Putamen (tissue), 1 donor: ENCODE results near the gene IQCK.
"Not testable (repeated sequence)": the region's sequence is repeated elsewhere in the genome, so short reads cannot be mapped to it uniquely, and the experiment has no call there.

Source experiments
- DNase-seq: peaks from one replicate; pipeline ENCODE4 v3.0.0-alpha.2; 2016; ENCODE audit warnings: low spot score

IQCK gene

DNA sequence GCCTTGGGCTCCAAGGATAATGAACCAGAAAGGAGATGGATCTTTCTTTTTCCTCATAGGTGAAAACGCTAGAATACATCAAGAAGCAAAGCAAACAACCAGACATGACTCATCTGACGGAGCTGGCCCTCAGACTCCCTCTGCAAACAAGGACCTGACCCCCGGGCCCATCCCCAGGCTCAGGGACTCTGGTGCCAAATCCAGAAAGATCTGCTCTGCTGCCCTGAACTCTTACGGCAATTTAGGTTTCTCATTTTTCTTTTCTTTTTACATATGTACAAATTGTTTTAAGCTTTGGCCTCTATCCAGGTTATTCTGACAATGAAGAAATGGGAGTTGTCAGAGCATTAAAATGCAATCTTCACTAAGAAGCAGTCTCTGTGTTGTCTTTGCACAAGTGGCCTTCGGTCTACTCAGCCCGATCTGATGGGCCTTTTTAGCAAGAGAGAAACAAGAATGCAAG lies 17.7 kb upstream of the IQCK start:
- DNase-seq: no peak

DNA sequence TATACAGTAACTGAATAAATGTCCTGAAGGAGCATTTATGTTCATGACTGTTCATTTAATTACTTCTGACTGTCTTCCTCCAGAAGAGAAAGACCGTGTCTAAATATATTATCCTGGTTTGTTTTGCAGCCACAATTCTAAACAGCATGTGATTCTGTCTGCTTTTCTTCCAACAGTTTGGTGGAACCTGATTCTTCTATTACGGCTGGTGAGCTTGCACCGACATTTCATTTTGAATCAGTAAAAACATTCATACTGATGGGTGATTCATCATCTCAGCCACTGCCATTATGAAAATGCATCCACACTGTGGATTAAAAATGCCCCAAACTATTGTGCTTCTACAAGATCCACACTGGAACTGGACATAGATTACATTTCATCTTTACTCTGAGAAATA lies 17.0 kb upstream of the IQCK start:
- DNase-seq: no peak

DNA sequence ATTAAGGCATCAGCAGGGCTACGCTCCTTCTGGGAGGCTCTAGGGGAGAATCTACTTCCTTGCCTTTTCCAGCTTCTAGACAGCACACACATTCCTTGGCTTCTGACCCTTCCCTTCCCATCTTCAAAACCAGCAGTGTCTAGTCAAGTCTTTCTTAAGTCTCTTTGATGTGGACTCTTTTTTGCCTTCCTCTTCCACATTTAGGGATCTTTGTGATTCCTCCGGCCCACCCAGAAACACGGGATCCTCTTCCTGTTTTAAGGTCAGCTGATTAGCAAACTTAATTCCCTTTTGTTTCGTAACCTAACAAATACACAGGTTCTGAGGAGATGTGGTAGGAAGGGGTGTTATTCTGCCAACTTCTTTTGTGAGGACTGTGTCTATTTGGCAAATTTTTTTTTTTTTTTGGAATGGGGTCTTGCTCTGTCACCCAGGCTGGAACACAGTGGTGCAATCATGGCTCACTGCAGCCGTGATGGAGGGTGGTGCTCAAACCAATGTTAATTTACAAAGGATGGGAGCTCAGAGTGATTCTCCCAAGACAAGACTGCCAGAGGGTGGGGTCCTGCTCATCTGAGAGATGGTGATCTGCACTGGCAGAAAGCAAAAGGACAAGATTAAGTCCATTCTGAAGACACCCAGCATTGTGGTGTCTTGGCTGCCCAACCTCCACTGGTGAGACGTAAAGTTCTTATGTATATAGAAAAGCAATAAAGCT lies 14.7 kb upstream of the IQCK start:
- DNase-seq: no peak

DNA sequence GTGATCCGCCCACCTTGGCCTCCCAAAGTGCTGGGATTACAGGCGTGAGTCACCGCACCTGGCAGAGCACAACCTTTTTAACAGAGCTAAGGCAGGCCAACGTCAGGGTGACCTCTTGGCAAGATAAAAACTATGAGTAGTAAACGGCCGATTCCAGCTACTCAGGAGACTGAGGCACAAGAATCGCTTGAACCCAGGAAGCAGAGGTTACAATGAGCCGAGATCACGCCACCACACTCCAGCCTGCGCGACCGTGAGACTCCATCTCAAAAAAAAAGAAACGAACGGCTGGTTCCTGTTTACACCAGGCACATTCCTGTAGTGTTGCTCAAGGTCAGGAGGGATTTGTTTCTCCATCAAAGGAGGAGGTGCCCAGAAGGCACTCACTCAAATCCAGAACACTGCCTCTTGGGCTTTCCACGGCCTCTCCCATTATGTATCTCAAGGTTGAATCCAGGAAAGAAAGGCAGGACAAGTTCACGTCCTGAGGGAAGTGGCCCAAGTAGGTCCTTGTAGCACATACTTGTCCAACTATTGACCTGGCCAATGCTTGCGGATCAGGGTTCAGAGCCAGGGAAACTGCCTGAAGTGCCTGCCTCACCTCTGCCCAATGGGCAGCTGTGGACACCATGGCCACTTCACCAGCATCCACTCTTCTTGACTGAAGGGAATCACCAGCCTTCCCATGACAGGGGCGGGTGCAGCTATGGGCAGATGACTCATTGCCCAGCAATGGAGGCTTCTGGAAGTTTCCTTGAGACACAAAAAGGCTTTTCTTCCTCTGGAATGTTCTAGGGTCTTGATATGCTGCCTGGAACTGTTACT lies 13.5 kb upstream of the IQCK start:
- DNase-seq: no peak

DNA sequence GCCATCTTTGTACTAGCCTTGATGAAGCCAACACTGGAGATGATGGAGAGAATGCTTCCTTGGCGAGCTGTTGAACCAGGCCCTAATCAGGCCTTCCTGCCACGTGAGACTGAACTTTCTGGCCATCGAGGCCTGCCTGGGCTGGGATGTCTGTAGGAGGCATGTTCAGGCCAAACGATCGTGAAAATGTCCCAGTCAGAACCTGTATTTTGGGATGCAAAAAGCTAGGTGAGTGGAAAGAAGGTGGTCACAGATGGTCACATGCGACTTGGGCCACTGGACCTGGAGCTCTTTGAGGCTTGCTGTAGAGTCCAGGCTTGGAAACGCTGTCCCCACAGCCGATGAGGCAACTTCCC lies 12.9 kb upstream of the IQCK start:
- no peak for DNase-seq

DNA sequence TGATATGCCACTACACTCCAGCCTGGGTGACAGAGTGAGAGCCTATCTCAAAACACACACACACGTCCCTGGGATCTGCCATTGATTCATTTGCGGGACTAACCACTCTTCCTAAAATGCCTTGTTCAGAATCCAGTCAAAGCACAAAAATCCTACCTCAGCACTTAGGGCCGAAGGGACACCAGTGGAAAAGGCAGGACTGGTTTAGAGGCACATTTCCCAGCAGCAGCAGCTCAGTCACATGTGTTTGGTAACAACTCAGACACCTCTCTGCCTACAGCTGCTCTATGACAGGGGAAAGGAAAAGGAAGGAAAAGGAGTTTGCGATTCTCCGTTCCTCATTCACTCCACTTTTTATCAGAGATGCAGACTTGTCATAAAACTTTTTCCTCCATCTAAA lies 12.2 kb upstream of the IQCK start:
- no peak for DNase-seq

DNA sequence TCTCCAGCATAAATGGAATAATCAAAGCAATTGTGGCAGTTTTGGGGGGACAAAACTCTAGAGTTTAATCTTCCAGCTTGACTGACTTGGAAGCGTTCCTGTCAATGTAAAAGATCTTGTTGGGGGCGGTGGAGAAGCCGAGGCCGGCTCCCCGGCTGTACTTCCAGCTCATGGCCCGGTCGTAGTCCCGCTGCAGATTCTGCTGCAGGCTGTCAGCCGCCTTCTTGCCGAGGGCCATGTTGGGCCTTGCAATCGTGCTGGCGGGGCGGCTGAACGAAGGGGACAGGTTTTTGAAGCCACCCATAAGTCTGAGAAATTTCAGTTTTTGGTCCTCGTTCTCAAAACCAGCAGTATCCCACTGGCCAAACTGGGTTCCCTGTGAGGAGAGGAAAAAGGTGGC lies 11.2 kb upstream of the IQCK start:
- DNase-seq: no peak

DNA sequence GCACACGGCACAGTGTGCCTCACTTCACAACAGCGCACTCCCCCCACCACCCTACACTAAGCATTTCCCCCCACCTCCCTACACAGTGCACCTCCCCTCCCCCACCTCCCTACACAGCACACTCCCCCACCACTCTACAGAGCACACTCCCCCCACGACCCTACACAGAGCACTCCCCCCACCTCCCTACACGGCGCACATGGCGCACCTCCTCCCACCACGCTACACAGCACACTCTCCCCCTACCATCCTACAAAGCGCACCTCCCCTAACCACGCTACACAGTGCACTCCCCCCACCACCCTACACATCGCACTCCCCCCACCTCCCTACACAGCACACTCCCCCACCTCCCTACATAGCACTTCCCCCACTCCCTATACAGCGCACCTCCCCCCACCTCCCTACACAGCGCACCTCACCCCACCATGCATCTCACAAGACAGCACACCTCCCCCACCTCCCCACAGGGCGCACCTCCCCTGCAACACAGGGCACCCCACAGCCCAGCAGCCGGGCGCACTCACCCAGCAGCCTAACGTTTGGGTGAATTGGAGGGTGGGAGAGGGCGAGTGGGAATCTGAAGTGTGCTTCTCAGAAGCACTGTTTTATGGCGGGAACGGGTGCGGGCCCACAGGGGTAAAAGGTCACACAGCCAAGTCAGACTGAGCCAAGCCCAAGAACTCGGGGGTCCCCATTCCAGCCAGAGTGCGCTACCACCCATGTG lies 10.3 kb upstream of the IQCK start:
- DNase-seq: no peak

DNA sequence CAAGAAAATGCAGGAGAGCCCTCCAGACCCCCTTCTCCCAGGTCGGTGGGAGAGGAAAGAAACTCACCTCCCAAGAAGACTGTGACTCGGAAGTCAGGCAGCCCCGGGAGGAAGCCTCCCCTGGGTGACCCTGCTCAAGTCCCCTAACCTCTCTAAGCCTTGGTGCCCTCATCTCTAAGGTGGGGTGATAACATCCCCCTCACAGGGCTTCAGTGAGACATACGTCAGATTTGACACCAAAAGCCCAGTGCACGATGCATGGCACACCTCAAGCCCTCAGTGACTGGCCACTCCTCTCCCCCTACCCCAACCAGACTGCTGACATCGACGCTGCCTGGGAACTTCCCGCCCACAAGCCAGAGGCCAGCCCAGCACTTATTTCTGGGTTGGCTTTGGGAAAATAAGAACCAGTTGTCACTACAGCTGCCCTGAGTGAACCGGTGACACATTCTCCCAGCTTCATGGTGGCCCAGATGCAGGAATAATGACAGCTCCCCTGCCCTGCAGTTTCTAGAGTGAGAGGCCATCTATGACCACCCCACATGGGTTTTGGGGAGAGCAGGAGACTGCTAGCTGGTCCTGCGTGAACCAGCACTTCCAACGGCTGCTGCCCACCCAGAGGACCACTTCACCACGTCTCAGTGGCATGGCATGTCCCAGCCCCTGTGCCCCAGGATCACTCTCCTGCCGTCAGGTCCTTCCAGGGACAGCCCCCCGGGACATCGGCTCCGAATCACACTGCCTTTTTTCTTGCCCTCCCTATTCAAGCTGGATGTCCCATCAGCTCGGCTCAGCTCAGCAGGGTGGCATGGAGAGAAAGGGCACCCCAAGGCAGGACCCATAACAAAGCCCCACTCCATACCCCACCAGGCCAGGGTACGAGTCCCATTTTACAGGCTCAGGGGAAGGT lies 9.5 kb upstream of the IQCK start:
- no peak for DNase-seq

DNA sequence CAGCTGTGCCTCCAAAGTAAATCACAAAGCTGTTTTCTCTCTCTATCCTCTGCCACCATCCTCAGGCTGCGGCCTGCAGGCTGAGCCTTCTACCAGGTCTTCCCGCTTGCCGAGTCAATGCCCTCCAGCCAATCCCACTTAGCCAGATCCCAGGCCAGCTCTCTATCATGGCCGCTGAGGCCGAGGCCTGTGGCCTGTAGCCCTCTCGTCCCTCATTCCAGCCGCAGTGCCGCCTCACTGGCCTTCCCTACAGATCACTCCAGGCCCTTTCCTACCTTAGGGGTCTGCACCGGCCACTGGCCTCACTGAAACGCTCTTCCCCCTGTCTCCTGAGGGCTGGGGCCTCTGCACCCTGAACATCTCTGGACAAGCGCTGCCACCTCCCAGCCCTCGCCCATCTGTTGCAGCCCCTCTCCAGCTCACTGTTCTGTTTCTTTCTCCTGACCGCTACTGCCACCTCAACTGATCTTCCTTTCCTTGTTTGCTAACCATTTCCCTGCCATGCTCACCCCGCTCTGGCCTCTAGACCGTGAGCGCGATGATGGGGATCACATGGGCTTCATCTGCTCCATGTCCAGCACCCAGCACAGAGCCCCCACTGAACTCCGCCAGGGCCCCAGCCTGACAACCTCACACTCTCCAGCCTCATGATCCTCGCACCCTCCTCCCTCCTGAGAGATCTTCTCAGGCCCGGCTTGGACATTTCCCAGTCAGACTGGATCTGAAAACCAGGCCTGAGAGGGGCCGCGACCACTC lies 8.5 kb upstream of the IQCK start:
- no peak for DNase-seq

DNA sequence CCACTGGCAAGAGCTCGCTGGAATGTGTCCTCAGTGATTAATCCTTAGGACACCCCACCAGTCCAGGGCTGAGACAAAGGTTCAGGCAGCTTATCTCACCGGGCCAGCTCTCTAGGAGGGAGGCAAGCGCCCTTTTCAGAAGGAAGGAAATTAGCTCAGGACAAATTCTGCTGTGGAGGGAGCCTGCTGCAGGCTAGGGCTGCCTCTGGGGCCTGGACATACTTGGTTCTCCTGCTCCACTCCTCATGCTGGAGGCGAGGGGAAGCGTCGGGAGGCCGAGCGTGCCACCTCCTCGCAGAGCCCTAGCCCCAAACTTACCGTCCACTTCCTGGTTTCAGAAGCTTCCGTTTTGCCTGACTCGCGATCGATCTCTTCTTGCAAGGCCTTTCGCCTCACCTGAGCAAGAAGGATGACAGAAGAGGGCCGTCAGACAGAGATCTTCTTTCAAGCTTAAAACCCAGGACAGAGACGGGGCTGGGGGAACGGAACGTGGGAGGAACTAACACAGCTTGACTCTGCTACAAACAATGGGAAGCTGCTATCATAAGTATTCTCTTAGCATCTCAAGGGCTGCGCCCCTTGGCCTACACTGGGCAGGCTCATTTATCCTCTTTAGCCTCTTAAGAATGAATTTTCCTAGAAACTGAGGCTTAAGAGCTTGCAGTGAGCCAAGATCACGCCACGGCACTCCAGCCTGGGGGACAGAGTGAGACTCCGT lies 7.7 kb upstream of the IQCK start:
- DNase-seq: no peak

DNA sequence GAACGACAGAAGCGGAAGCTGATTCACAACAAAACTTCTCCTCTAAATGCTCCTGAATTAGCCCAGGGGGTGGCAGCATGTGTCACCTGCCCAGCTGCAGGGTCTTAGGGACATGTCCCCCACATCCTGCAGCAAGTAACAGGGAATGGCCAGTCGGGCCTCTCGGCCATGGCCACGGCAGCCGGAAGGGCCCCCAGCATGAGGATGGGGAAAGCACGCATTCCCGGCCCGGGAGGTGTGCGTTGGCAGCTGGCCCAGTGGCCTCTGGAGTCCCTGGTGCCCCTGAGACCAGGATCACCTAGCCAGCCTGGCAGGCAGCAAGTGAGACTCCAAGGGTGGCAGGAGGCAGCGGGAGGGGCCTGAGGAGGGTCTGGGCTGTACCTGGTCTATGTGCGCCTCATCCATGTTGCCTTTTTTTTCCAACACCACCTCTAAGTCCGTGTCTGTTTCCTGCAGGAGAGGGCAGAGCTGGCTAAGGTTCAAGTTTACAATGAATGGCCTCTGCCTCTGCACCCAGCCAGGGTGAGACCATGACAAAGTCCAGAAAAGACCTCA lies 7.0 kb upstream of the IQCK start:
- DNase-seq: no peak

DNA sequence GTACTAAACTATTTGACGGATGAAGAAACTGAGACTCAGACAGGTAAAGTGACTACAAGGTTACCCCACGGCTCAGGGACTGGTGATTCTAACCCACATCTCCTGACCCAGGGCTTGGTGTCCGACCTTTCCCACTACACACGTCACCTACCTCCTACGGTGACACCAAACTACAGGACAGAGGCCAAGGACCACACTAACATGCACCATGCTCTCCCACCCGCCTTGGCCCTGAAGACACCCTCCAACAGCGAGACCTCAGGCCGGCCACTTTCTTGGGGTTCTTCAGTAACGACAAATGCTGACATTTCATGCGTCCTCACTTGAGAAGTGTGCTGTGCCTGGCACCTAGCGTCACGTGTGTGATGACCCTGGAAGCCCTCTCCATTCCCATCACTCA lies 6.4 kb upstream of the IQCK start:
- no peak for DNase-seq

DNA sequence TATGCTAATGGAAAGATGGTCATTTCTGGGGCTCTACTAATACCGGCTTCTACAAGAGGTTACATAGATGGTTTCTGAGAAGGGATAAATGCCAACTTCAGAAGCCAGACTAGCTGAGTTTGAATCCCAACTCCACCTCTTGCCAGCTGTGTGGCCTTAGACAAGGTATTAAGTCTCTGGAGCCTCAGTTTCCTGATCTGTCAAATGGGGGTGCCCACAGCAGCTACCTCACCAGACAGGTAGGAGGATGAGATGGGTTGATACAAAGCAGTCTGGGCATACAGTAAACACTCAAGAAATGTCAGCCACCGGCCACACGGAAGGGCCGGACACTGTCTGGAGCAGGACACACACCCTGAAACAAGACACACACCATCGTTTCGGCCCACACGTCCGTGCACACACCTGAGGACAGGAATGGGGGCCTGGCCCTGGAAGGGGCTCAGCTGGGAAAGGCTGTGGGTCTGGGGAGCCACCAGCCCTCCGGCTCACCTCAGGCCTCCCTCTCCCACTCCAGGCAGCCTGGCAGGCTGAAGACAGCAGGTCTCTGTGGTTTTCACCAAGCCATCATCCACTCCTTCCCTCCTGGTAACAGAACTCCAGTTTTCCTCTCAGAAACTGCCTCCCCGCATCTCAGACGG lies 5.5 kb upstream of the IQCK start:
- DNase-seq: no peak

DNA sequence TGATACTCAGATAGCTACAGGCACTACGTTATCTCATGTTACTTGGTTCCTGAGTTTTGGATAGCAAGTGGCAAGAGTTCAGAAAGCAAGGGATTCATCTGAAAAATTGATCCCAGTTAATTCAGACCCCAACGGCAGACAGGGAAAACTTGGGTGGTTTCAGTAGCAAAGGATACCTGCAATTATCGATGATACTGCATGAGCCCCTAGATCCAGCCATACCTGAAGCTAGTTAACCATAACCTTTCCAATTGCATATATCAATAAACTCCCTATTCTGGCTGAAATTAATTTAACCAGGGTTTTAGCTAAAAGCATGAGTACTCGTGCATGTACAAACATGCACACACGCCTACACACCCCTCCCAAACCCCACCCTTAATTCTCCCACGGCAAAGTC lies 4.4 kb upstream of the IQCK start:
- DNase-seq: no peak

DNA sequence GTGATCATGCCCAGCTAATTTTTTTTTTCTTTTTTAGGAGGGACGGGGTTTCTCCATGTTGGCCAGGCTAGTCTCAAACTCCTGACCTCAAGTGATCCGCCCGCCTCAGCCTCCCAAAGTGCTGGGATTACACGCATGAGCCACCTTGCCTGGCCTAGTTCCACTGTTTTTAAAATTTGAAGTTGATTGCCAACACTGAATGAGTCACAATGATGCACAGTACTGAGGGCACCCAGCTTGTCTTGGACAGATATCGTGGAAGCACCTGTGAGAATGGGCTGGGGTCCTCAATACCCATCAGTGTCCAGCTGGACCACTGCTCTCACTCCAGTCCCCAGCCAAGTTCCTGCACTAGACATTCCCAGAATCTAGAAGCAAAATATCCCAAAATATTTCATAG lies 2.5 kb upstream of the IQCK start:
- no peak for DNase-seq

DNA sequence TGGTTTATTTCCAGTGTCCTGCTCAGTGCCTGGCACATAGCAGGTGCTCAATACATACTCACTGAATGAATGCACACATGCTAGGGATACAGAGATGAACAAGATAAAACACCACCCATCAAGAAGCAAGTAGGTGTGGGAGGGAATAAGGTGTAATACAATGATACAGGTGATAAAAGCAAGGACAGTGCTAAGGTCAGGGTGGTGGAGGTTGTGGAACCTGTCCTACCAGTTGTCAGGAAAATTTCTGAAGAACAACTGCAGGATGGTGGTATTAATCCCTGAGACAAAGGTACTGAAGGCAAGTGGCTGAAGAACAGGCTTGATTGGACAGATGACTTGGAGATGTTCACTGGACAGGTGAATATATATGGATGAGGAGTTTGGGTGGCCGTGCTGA lies 1.9 kb upstream of the IQCK start:
- no peak for DNase-seq

DNA sequence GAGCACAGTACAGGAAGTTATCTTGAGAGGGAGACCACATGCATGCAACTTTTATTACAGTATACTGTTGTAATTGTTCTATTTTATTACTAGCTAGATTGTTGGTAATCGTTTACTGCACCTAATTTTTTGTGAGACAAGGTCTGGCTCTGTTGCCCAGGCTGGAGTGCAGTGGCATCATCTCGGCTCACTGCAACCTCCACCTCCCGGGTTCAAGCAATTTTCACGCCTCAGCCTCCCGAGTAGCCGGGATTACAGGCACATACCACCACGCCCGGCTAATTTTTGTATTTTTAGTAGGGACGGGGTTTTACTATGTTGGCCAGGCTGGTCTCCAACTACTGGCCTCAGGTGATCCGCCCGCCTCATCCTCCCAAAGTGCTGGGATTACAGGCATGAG lies 1.3 kb upstream of the IQCK start:
- not testable (repeated sequence) for DNase-seq

DNA sequence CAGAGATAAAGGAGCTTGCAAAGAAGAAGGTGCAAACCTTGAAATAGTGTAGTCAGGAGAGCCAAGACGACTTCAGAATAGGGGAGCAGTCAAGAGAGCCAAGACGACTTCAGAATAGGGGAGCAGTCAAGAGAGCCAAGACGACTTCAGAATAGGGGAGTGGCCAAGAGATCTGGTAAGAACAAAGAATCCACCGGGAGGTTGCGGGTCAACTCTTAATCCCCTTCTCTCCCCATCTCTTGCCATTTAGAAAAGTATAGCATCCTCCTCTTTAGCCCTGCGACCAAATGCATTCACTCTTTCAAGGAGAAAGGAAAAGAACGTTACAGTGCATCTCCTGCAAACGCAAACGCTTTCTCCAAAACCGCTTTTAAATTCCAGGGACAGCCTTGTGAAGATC lies 757 bp upstream of the IQCK start:
- DNase-seq: no peak

DNA sequence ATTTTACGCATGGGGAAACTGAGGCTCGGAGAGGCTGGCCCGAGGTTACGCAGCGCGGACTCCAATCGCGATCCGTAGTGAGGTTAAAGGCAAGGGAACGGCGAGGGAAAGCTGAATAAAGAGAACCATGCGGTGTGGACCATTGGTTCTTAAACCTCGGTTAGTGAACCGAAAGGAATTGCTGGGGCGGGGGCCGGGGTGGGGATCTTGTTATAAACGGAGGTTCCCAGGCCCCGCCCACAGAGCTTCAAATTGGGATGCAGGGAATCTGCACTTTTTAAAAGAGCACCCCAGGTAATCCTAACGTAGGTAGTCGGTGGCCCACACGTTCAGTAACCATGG lies 524 bp downstream of the IQCK start:
- no peak for DNase-seq
